ENCODE results near the gene KRTAP11-1.
A peak's percentile ranks its signal among the peaks of the same experiment; 100 is the strongest.

The KRTAP11-1 gene, protein sequence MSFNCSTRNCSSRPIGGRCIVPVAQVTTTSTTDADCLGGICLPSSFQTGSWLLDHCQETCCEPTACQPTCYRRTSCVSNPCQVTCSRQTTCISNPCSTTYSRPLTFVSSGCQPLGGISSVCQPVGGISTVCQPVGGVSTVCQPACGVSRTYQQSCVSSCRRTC

DNA sequence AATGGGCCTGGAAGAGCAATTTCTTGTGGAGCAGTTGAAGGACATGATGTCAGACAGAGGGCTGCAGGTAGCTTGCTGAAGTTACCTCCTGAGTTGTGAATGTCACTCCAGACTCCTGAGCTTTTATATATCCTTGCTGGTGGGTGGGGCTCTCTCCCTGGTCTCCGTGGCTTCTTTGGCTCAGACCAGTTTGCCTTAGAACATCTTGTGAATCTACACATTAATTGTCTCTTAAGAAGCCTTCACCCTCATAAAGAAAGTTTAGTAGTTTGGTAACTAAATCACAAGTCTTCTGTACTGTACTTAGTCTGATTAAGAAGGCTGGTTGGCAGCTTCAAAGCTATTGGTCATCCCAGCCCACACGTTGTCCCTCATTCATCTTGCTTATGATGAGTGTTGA, at the start of gene KRTAP11-1:
TSS of gene KRTAP11-1 (minus strand) at position 101 of the 400 bp plus-strand sequence. CDS start at position 45, 56 bp downstream.
- no peak for DNase-seq

DNA sequence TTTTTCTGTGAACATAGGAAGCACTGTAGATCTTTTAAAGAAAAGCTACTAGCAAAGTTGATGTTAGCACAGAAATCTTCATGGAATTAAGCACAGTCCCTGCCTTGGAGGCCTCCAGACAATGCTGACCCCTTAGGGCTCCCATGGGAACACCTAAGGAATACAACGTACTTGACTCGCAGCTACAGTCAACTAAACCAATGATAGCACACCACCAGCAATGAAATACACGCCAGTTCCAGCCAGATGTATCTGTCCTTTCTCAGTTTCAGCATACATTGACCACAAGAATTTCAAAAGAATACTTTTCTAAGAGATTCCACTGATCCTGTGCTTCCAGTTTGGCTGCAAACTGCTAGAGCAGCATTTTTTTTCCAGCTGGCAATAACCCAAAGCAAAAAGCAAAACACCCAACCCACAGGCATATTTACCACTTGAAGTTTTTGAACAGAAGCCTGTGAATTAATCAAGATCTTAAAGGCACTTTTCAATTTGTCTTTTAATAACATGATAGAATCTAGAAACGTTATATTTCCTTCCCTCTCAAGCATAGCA, 42.8 kb upstream of the KRTAP11-1 start:
- DNase-seq: no peak

GRCh38 chr21:30921129-30921528, 39.7 kb upstream of the KRTAP11-1 start:
- no peak for DNase-seq

GRCh38 chr21:30917557-30917956, 36.2 kb upstream of the KRTAP11-1 start:
- DNase-seq: no peak

DNA sequence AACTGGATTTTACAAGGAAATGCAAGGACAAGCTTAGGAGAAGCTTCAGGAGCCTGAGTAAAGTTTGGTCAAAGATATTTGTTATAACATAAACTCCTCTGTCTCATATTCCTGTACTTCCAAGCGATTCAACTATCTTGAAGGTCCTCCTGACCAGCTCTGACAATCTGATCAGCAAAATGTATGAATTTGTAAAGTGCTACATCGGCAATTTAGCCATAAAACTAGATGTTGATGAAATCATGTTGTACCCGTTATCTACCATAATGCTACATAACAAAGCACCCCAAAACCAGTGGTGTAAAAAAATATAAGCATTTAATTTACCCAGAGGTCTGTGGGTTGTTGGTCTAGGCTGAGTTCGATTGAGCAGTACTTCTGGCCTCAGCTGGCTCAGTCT, 19.5 kb upstream of the KRTAP11-1 start:
- DNase-seq: no peak

DNA sequence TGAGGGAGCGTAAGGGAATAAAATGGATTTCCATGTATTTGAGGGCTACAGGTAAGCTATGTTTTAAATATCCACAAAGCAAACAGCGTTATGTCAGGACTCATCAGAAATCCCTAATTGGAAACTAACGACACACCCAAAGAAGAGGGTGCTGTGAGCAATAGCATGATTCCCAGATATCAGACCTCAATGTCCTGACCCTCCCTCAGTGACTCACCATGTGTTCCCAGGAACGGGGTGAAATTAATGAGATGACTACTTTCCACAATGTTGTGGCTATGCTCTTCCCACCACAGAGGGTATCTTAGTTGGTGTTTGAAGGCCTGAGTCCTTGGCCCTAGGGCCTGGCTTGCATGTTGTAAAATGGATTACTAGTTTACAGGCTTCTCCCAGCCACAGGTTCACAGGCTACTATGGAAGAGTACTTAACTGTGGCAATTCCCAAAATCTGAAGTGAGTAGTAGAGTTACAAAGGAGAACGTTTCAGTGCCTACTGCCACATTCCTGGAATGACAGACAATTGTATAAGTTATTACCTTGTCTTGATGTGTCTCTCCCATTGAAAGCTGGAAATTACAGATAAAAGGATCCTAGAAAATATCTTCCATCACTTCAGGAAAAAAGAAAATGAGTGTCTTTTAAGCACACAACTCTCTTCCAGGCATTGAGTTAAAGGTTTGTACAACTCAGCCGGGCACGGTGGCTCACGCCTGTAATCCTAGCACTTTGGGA, 1.7 kb upstream of the KRTAP11-1 start:
- DNase-seq: no peak

- DNase-seq: no peak
These were observed 466 bp downstream of the KRTAP11-1 start for GRCh38 chr21:30880914-30881313.

GRCh38 chr21:30874526-30874925, 6.9 kb downstream of the KRTAP11-1 start:
- no peak for DNase-seq

DNA sequence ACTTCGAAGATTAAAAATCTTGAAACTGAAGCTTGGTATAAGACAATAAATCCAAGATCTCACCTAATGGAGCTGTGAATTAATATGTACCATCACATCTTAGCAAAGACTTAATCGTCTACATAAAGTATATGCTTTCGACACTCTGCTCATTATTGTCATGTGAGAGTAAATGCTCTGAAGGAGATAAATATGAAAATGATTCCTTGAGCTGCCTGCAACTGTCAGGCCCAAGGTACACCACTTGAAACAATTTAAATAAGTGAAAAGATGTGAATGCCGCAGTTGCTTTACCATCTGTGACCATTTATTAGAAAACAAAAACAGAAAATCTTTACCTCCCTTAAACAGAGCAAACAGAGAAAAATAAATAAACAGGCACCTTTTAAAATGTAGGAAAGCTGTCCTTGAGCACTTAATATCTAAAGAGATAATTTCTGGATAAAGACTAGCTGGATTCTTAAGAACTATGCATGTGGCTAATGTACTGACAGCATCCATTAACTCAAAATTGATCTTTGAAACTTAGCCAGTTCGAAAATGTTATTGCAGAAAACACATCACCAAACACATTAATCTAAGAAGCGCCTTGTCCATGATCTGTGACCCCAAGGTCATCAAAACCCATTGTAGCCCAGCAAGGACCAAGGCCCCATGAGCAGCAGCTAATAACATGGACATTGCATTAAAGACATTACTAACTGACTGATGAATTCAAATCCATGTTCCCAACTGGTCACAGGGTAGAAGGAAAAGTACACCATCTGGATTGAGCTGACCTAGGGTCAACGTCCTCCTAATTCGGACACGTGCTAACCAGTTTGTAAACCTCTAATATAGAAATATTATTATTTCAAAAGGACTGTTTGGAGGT, 33.5 kb downstream of the KRTAP11-1 start:
- no peak for DNase-seq

DNA sequence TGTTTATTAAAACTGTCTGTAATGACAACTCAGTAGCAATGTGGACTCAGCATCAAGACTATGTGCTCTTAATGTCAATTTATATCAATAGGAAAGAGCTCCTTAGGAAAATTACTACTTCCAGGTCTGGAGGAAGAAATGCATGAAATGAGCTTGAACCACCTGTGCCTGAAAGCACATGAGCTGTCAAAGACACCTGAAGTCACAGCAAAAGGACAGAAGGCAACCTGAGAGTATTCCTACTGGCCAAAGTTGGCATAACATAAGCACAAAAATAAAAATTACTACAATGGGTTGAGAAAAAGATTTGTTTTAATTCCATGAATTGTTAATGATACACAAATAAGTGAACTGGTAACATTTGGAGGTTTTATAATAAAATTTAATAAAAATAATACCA, 38.4 kb downstream of the KRTAP11-1 start:
- no peak for DNase-seq

DNA sequence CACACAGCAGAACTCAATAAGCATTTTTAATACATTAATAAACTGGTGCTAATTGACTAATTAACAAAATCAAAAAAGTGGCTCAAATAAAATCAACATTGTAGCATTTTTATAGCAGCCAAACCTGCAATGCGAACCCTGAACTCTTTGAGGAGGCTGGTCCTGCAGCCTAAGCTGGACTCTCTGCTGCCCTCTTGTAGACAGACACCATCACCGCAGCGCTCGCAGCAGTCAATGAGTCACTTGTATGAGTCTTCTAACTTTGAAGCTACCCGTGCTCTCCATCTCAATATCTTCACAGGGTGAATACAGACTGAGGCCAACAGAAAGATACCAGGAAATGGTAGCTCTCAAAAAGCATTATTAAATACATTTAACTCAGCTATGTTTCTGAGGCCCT, 42.1 kb downstream of the KRTAP11-1 start:
- peak in 1 of 14 donors; percentile 2 for DNase-seq

GRCh38 chr21:30838536-30838935, 42.8 kb downstream of the KRTAP11-1 start:
- DNase-seq: no peak

DNA sequence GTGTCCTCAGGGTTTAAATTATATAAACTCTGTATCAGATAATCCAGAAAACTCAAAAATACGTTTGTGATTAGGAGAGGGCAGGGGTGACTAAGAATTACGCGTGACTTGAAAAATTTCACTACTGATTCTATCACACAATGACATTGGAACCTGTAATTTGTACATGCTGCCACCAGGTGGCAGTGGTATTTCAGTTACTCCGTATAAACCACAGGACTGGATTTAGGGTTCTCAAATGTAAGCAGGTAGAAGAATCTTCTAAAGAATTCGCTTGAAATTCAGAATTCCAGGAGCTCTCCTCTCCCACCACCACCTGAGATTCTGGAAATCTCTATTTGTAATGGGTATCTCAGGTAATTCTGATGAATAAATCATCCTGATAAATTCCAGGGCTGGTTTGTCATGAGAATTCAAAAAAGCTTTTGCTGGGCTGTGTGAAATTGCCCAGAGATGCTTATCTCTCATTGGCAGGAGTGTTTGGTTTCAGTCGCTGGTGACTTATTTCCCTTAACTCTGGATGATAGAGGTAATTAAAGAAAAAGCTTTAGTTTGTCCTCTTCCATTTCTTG, 50.1 kb downstream of the KRTAP11-1 start:
- no peak for DNase-seq

Data from C1 segment of cervical spinal cord (tissue), 14 donors.